ENCODE data around the gene CEBPA. TPM values are rescaled to one million over a fixed set of nuclear protein-coding genes. Genes with fewer than 3 reads are reported as not detected.
A peak's percentile ranks its signal among the peaks of the same experiment; 100 is the strongest.

The CEBPA gene
- total and polyA plus RNA-seq, 2 donors: 10.4 to 10.8 TPM

DNA sequence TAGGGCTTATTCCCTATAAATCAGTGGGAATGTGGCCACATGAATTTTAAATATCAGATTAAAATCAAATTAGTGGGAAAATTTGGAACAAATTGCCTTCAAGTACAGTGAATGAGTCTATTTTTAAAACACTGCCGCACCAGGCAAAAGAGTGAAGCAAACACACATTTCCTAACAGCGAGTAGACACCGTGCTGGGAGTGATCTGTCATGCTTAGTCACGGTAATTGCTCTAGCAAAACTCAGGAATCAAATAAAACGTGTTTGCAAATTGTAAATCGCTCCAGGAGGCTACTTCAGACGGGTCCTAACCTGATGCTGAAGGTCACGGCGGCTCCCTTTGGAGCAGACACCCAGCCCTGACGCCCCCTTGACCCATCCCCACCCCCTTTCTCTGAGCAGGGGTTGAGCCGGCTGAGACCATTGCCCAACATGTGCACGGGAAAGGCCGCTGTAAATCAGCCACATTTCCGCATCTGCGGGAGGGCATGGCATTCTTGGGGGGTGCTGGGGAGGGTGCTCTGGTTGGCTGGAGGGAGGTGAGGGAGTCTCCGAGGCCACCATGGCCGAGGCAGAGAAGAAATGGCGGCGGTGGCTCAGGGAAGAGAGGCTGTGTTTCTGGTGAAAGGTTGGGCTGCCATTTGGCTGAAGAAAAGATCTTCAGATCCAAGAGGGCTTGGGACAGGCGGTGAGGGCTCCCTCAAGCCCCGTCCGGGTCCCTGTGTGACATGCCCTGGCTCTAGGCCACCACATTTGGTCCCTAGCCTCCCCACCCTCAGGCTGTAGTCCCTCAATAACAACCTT, 8.9 kb downstream of the CEBPA start:
- no peak overlapping the region for H3K4me3 ChIP-seq (ENCODE audit: low read depth, low read length)
- no peaks in the 10 kb centered on the region for H3K4me1 ChIP-seq (ENCODE audit: insufficient read depth)
- H3K27ac ChIP-seq (ENCODE audit: low read depth): peak overlapping the region; percentile 63
- DNase-seq (ENCODE audit: extremely low spot score): peak; percentile 66
- 26% methylated on average over 22 of the region's 22 CpGs for WGBS
- no peaks in the 10 kb centered on the region for H3K36me3 ChIP-seq (ENCODE audit: insufficient read depth)

GRCh38 chr19:33292595-33293254, 9.6 kb downstream of the CEBPA start:
- Histone ChIP-seq H3K27ac (ENCODE audit: low read depth) (peak overlapping the region; percentile 11), H3K36me3 (ENCODE audit: insufficient read depth) (no peaks in the 10 kb centered on the region), H3K4me1 (ENCODE audit: insufficient read depth) (no peaks in the 10 kb centered on the region), H3K4me3 (ENCODE audit: low read depth, low read length) (no peak overlapping the region)
- WGBS: 55% methylated on average over 16 of the region's 16 CpGs
- DNase-seq (ENCODE audit: extremely low spot score): no peak

DNA sequence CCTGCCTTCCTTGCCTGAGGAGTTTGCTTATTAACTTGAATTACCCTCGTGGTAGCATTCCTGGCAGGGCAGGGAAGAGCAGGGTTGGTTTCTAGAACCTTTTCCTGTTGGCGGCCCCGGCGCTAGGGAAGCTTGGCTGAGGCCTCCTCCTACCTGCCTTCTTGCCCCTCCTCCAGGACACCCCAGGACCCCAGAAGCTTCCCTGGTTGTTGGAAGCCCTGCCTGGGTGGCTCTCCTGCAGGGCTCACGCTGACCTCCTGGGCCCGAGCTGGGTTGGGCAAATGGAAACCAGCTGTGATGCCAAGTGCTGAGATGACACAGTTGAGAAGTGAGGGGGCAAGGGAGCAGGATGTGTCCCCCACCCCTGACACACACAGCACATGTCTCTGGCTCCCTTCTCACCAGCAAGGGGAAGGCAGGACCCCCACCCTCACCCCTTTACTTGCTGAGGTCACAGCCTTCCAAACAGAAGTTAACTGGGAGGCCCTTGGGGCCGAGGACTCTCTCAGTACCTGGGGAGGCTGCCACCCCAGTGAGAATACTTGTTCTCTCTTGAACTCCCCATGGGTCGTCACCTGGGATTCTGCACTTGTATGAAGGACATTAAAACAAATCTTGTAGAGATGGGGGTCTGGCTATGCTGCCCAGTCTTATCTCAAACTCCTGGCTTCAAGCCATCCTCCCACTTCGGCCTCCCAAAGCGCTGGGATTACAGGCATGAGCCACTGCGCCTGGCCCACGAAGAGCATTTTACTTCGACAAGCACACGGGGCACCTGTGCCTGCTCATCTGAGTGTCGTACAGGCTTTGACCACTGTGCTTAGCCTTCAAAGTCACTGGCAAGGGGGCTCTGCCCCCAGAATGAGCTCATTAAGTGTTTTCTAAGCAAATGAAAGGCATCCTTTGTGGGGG, 10.5 kb downstream of the CEBPA start:
- DNase-seq (ENCODE audit: extremely low spot score): no peak
- no peak overlapping the region for H3K27ac ChIP-seq (ENCODE audit: low read depth)
- no peaks in the 10 kb centered on the region for H3K4me1 ChIP-seq (ENCODE audit: insufficient read depth)
- 88% methylated on average over 15 of the region's 15 CpGs for WGBS
- no peak overlapping the region for H3K4me3 ChIP-seq (ENCODE audit: low read depth, low read length)
- H3K36me3 ChIP-seq (ENCODE audit: insufficient read depth): no peaks in the 10 kb centered on the region

- no peak overlapping the region for H3K4me3 ChIP-seq (ENCODE audit: low read depth, low read length)
- H3K27ac ChIP-seq (ENCODE audit: low read depth): no peak overlapping the region
- H3K36me3 ChIP-seq (ENCODE audit: insufficient read depth): no peaks in the 10 kb centered on the region
- no peak for DNase-seq (ENCODE audit: extremely low spot score)
- 88% methylated on average over 14 of the region's 14 CpGs for WGBS
- H3K4me1 ChIP-seq (ENCODE audit: insufficient read depth): no peaks in the 10 kb centered on the region
Measured at GRCh38 chr19:33290956-33291622, 11.2 kb downstream of the CEBPA start.

GRCh38 chr19:33290082-33290815, 12.1 kb downstream of the CEBPA start:
- WGBS: 91% methylated on average over 11 of the region's 11 CpGs
- Histone ChIP-seq H3K4me1 (ENCODE audit: insufficient read depth) (no peaks in the 10 kb centered on the region), H3K36me3 (ENCODE audit: insufficient read depth) (no peaks in the 10 kb centered on the region), H3K4me3 (ENCODE audit: low read depth, low read length) (no peak overlapping the region), H3K27ac (ENCODE audit: low read depth) (no peak overlapping the region)
- no peak for DNase-seq (ENCODE audit: extremely low spot score)

DNA sequence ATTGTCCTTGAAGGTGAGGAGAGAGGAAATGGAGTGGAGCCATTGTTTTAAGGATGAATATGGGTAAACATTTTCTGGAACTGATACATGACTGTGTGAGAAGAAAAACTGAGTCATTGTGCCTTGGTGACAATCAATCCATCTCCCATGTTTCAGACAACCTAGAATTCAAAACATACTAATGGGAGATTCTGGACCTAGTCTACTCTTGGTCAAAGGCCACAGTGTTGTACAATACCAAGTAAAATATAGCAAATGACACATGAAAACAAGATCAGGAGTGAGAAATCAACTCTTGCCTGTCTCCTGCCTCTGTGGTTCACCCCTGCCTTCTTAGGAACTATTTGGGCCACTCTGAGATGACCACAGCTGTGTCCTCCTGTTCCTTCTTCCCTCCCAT, 13.1 kb downstream of the CEBPA start:
- DNase-seq (ENCODE audit: extremely low spot score): no peak
- Histone ChIP-seq H3K4me3 (ENCODE audit: low read depth, low read length) (no peak overlapping the region), H3K36me3 (ENCODE audit: insufficient read depth) (no peaks in the 10 kb centered on the region), H3K27ac (ENCODE audit: low read depth) (no peak overlapping the region), H3K4me1 (ENCODE audit: insufficient read depth) (no peaks in the 10 kb centered on the region)

- WGBS: 48% methylated on average over 1 of the region's 1 CpG
- H3K4me3 ChIP-seq (ENCODE audit: low read depth, low read length): no peak overlapping the region
- no peaks in the 10 kb centered on the region for H3K4me1 ChIP-seq (ENCODE audit: insufficient read depth)
- DNase-seq (ENCODE audit: extremely low spot score): no peak
- no peaks in the 10 kb centered on the region for H3K36me3 ChIP-seq (ENCODE audit: insufficient read depth)
- H3K27ac ChIP-seq (ENCODE audit: low read depth): no peak overlapping the region
Measured at GRCh38 chr19:33288666-33289065, 13.7 kb downstream of the CEBPA start.

DNA sequence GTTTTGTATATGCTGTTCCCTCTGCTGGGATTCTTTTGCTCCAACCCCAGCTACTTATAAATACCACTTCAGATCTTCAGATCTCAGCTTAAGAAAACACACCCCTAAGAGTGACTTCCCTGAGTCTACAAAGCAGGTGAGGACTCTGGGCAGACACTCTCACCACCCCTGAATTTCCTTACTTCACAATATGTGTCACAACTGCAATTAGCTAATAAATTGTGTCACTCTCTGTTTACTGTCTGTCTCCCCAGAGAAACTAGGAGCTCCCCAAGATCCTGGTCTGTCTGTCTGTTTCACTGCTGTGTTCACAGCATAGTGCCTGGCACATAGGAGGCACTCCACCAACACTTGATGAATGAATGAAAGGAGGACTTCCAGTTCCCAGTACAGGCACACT, 14.4 kb downstream of the CEBPA start:
- no peak for DNase-seq (ENCODE audit: extremely low spot score)
- Histone ChIP-seq H3K36me3 (ENCODE audit: insufficient read depth) (no peaks in the 10 kb centered on the region), H3K27ac (ENCODE audit: low read depth) (no peak overlapping the region), H3K4me3 (ENCODE audit: low read depth, low read length) (no peak overlapping the region), H3K4me1 (ENCODE audit: insufficient read depth) (no peaks in the 10 kb centered on the region)

- no peaks in the 10 kb centered on the region for H3K4me1 ChIP-seq (ENCODE audit: insufficient read depth)
- no peaks in the 10 kb centered on the region for H3K36me3 ChIP-seq (ENCODE audit: insufficient read depth)
- no peak for DNase-seq (ENCODE audit: extremely low spot score)
- 84% methylated on average over 4 of the region's 4 CpGs for WGBS
- no peak overlapping the region for H3K4me3 ChIP-seq (ENCODE audit: low read depth, low read length)
- H3K27ac ChIP-seq (ENCODE audit: low read depth): no peak overlapping the region
Measured at GRCh38 chr19:33287438-33287837, 14.9 kb downstream of the CEBPA start.

DNA sequence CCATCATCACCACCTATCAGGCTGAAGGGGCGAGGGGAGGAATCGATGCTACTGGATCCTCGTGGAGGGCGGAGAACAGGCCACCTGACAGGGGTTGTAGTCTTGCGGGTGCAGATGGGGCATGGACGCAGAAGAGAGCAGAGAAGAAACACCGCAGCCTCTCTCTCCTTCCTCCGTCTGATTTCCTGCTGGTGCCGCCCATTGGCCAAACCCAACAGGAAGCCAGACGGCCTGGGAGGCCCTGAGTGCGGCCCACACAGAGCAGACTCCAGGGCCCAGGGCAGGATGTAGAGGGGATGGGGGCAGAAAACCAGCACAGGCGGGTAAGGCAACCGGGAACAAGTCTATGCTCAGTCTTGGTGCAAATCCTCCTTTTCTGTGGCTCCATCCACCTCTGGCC, 15.4 kb downstream of the CEBPA start:
- WGBS: 76% methylated on average over 13 of the region's 13 CpGs
- no peak overlapping the region for H3K27ac ChIP-seq (ENCODE audit: low read depth)

GRCh38 chr19:33285441-33285927, 16.9 kb downstream of the CEBPA start:
- 72% methylated on average over 9 of the region's 9 CpGs for WGBS
- no peak overlapping the region for H3K27ac ChIP-seq (ENCODE audit: low read depth)
- H3K36me3 ChIP-seq (ENCODE audit: insufficient read depth): no peaks in the 10 kb centered on the region
- H3K4me1 ChIP-seq (ENCODE audit: insufficient read depth): no peaks in the 10 kb centered on the region
- no peak overlapping the region for H3K4me3 ChIP-seq (ENCODE audit: low read depth, low read length)
- no peak for DNase-seq (ENCODE audit: extremely low spot score)

More for the DNA sequence above, 15.4 kb downstream of the CEBPA start:
- DNase-seq (ENCODE audit: extremely low spot score): no peak
- H3K4me1 ChIP-seq (ENCODE audit: insufficient read depth): no peaks in the 10 kb centered on the region
- no peaks in the 10 kb centered on the region for H3K36me3 ChIP-seq (ENCODE audit: insufficient read depth)
- no peak overlapping the region for H3K4me3 ChIP-seq (ENCODE audit: low read depth, low read length)

DNA sequence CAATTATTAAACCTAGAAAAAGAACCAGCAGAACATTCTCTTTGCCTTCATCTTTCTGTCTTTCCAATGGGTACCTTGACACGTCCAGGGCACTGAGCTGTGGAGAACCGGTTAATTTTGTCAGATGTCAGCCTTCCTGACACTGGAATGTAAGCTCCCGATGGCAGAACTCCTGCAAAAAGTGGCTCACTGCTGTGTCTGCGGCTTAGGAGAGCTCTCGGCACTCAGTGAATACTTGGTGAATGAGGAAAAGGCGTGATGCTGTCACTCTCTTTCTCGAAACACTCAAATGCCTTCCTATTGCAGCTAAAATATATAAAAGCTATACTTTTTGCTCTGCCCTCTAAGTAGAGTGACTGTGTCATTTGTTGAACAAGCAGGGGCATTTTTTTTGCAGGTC, 17.6 kb downstream of the CEBPA start:
- 77% methylated on average over 7 of the region's 7 CpGs for WGBS
- no peak for DNase-seq (ENCODE audit: extremely low spot score)
- H3K36me3 ChIP-seq (ENCODE audit: insufficient read depth): no peaks in the 10 kb centered on the region
- no peak overlapping the region for H3K4me3 ChIP-seq (ENCODE audit: low read depth, low read length)
- H3K4me1 ChIP-seq (ENCODE audit: insufficient read depth): no peaks in the 10 kb centered on the region
- no peak overlapping the region for H3K27ac ChIP-seq (ENCODE audit: low read depth)

All from urinary bladder (tissue), 4 donors.